ENCODE data around the gene PLXNC1.

Gene PLXNC1

GRCh38 chr12:94264736-94265485 is 116.5 kb downstream of the PLXNC1 start:
- Histone ChIP-seq H3K4me3 (ENCODE audit: low read length) (no peak overlapping the region), H3K9ac (ENCODE audit: low read length) (no peak overlapping the region), H3K36me3 (ENCODE audit: control insufficient read depth, insufficient read depth, low read length, severe bottlenecking) (no peaks in the 10 kb centered on the region), H3K27me3 (replicated peaks; ENCODE audit: control insufficient read depth, insufficient read depth, low read length) (no peaks in the 10 kb centered on the region), H3K4me1 (ENCODE audit: control insufficient read depth, insufficient read depth, low read length) (peaks cover 36% of the 10 kb centered on the region), H3K9me3 (ENCODE audit: control insufficient read depth, low read length) (no peaks in the 10 kb centered on the region)
- DNase-seq (ENCODE audit: low read depth): no peak

GRCh38 chr12:94265539-94265938 is 117.2 kb downstream of the PLXNC1 start:
- DNase-seq (ENCODE audit: low read depth): no peak
- H3K27me3 ChIP-seq (replicated peaks; ENCODE audit: control insufficient read depth, insufficient read depth, low read length): no peaks in the 10 kb centered on the region
- H3K4me1 ChIP-seq (ENCODE audit: control insufficient read depth, insufficient read depth, low read length): peaks cover 36% of the 10 kb centered on the region
- H3K36me3 ChIP-seq (ENCODE audit: control insufficient read depth, insufficient read depth, low read length, severe bottlenecking): no peaks in the 10 kb centered on the region
- H3K9ac ChIP-seq (ENCODE audit: low read length): no peak overlapping the region
- no peak overlapping the region for H3K4me3 ChIP-seq (ENCODE audit: low read length)
- H3K9me3 ChIP-seq (ENCODE audit: control insufficient read depth, low read length): no peaks in the 10 kb centered on the region

- Histone ChIP-seq H3K9me3 (ENCODE audit: control insufficient read depth, low read length) (no peaks in the 10 kb centered on the region), H3K9ac (ENCODE audit: low read length) (no peak overlapping the region), H3K27me3 (replicated peaks; ENCODE audit: control insufficient read depth, insufficient read depth, low read length) (peaks cover under 1% of the 10 kb centered on the region), H3K4me1 (ENCODE audit: control insufficient read depth, insufficient read depth, low read length) (peaks cover 36% of the 10 kb centered on the region), H3K36me3 (ENCODE audit: control insufficient read depth, insufficient read depth, low read length, severe bottlenecking) (no peaks in the 10 kb centered on the region), H3K4me3 (ENCODE audit: low read length) (peak overlapping the region; percentile 47)
- DNase-seq (ENCODE audit: low read depth): peak; percentile 34
Observed at GRCh38 chr12:94265966-94266745, 117.8 kb downstream of the PLXNC1 start.

- peaks cover 30% of the 10 kb centered on the region for H3K4me1 ChIP-seq (ENCODE audit: control insufficient read depth, insufficient read depth, low read length)
- peaks cover 8% of the 10 kb centered on the region for H3K27me3 ChIP-seq (replicated peaks; ENCODE audit: control insufficient read depth, insufficient read depth, low read length)
- peak overlapping the region; percentile 47 for H3K4me3 ChIP-seq (ENCODE audit: low read length)
- H3K9me3 ChIP-seq (ENCODE audit: control insufficient read depth, low read length): no peaks in the 10 kb centered on the region
- H3K9ac ChIP-seq (ENCODE audit: low read length): peak overlapping the region; percentile 48
- peak; percentile 93 for DNase-seq (ENCODE audit: low read depth)
- H3K36me3 ChIP-seq (ENCODE audit: control insufficient read depth, insufficient read depth, low read length, severe bottlenecking): no peaks in the 10 kb centered on the region
Observed at GRCh38 chr12:94266796-94267536, 118.6 kb downstream of the PLXNC1 start.

- Histone ChIP-seq H3K9me3 (ENCODE audit: control insufficient read depth, low read length) (no peaks in the 10 kb centered on the region), H3K27me3 (replicated peaks; ENCODE audit: control insufficient read depth, insufficient read depth, low read length) (peaks cover 8% of the 10 kb centered on the region), H3K4me1 (ENCODE audit: control insufficient read depth, insufficient read depth, low read length) (peaks cover 27% of the 10 kb centered on the region), H3K4me3 (ENCODE audit: low read length) (peak overlapping the region; percentile 47), H3K36me3 (ENCODE audit: control insufficient read depth, insufficient read depth, low read length, severe bottlenecking) (no peaks in the 10 kb centered on the region), H3K9ac (ENCODE audit: low read length) (peak overlapping the region; percentile 48)
- DNase-seq (ENCODE audit: low read depth): no peak
Observed at GRCh38 chr12:94267537-94267872, 119.1 kb downstream of the PLXNC1 start.

- peak overlapping the region; percentile 47 for H3K4me3 ChIP-seq (ENCODE audit: low read length)
- H3K4me1 ChIP-seq (ENCODE audit: control insufficient read depth, insufficient read depth, low read length): peaks cover 23% of the 10 kb centered on the region
- H3K9me3 ChIP-seq (ENCODE audit: control insufficient read depth, low read length): no peaks in the 10 kb centered on the region
- peak overlapping the region; percentile 48 for H3K9ac ChIP-seq (ENCODE audit: low read length)
- no peaks in the 10 kb centered on the region for H3K36me3 ChIP-seq (ENCODE audit: control insufficient read depth, insufficient read depth, low read length, severe bottlenecking)
- H3K27me3 ChIP-seq (replicated peaks; ENCODE audit: control insufficient read depth, insufficient read depth, low read length): peaks cover 8% of the 10 kb centered on the region
- peak; percentile 56 for DNase-seq (ENCODE audit: low read depth)
Observed at GRCh38 chr12:94267921-94268471, 119.6 kb downstream of the PLXNC1 start.

- H3K4me1 ChIP-seq (ENCODE audit: control insufficient read depth, insufficient read depth, low read length): peaks cover 23% of the 10 kb centered on the region
- no peak for DNase-seq (ENCODE audit: low read depth)
- H3K27me3 ChIP-seq (replicated peaks; ENCODE audit: control insufficient read depth, insufficient read depth, low read length): peaks cover 12% of the 10 kb centered on the region
- no peak overlapping the region for H3K9ac ChIP-seq (ENCODE audit: low read length)
- H3K9me3 ChIP-seq (ENCODE audit: control insufficient read depth, low read length): no peaks in the 10 kb centered on the region
- H3K36me3 ChIP-seq (ENCODE audit: control insufficient read depth, insufficient read depth, low read length, severe bottlenecking): no peaks in the 10 kb centered on the region
- H3K4me3 ChIP-seq (ENCODE audit: low read length): no peak overlapping the region
Observed at GRCh38 chr12:94269316-94269999, 121.1 kb downstream of the PLXNC1 start.

- Histone ChIP-seq H3K9ac (ENCODE audit: low read length) (no peak overlapping the region), H3K36me3 (ENCODE audit: control insufficient read depth, insufficient read depth, low read length, severe bottlenecking) (no peaks in the 10 kb centered on the region), H3K9me3 (ENCODE audit: control insufficient read depth, low read length) (no peaks in the 10 kb centered on the region), H3K4me3 (ENCODE audit: low read length) (no peak overlapping the region), H3K4me1 (ENCODE audit: control insufficient read depth, insufficient read depth, low read length) (peaks cover 18% of the 10 kb centered on the region), H3K27me3 (replicated peaks; ENCODE audit: control insufficient read depth, insufficient read depth, low read length) (peaks cover 12% of the 10 kb centered on the region)
- no peak for DNase-seq (ENCODE audit: low read depth)
Observed at GRCh38 chr12:94271351-94271750, 123.0 kb downstream of the PLXNC1 start.

GRCh38 chr12:94272280-94272679 is 123.9 kb downstream of the PLXNC1 start:
- Histone ChIP-seq H3K27me3 (replicated peaks; ENCODE audit: control insufficient read depth, insufficient read depth, low read length) (peaks cover 12% of the 10 kb centered on the region), H3K4me1 (ENCODE audit: control insufficient read depth, insufficient read depth, low read length) (peaks cover 10% of the 10 kb centered on the region), H3K9me3 (ENCODE audit: control insufficient read depth, low read length) (no peaks in the 10 kb centered on the region), H3K9ac (ENCODE audit: low read length) (no peak overlapping the region), H3K36me3 (ENCODE audit: control insufficient read depth, insufficient read depth, low read length, severe bottlenecking) (no peaks in the 10 kb centered on the region), H3K4me3 (ENCODE audit: low read length) (no peak overlapping the region)
- no peak for DNase-seq (ENCODE audit: low read depth)

GRCh38 chr12:94273272-94273671 is 124.9 kb downstream of the PLXNC1 start:
- H3K4me3 ChIP-seq (ENCODE audit: low read length): no peak overlapping the region
- H3K9ac ChIP-seq (ENCODE audit: low read length): no peak overlapping the region
- peaks cover under 1% of the 10 kb centered on the region for H3K4me1 ChIP-seq (ENCODE audit: control insufficient read depth, insufficient read depth, low read length)
- H3K36me3 ChIP-seq (ENCODE audit: control insufficient read depth, insufficient read depth, low read length, severe bottlenecking): no peaks in the 10 kb centered on the region
- H3K27me3 ChIP-seq (replicated peaks; ENCODE audit: control insufficient read depth, insufficient read depth, low read length): peaks cover 12% of the 10 kb centered on the region
- no peaks in the 10 kb centered on the region for H3K9me3 ChIP-seq (ENCODE audit: control insufficient read depth, low read length)
- DNase-seq (ENCODE audit: low read depth): no peak

All from adipocyte (in vitro differentiated cells).